ENCODE data around the gene EME2.

Gene EME2

DNA sequence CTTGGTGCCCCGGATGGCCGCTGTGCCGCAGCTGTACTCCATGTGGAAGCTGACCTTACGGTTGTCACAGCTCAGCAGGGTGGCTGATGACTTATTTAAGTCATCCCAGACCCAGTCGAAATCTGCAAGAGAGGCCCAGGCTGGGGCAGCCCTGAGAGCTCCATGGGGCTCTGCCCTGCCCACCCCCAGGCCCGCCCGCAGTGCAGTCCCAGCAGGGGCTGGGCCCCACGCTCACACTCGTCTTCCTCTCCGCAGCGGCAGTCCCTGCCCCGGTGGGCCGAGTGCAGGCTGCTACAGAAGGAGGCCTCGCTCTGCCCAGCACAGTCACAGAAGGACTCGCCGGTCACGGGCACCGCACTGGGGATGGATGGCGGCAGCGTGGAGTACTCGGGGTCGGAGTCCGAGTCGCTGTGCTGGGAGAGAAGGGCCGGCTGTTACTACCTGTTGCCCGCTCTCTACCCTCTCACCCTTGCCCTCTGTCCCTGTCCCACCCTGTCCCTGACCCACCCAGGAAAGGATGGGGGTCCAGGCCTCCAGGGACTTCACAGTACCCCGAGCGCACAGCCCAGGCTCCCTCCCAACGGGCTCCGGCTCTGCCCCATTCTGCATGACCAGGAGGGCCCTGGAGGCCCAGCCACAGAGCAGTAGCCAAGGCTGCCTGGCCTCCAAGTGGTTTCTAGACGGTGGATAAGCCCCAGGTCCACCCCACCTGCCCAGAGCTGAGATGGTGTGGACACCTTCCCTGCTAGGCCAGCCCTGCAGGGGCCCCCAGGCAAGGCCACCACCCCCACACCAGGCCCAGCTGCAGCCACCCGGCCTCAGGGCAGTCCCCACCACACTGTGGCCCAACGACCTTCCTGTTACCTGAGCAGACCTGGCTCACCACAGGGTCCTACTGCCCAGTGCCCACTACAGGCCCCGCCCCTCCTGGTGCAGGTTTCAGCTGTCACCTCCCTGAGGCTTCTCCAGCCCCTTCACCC, 5.9 kb downstream of the EME2 start:
- TF ChIP-seq, protein P1, sequence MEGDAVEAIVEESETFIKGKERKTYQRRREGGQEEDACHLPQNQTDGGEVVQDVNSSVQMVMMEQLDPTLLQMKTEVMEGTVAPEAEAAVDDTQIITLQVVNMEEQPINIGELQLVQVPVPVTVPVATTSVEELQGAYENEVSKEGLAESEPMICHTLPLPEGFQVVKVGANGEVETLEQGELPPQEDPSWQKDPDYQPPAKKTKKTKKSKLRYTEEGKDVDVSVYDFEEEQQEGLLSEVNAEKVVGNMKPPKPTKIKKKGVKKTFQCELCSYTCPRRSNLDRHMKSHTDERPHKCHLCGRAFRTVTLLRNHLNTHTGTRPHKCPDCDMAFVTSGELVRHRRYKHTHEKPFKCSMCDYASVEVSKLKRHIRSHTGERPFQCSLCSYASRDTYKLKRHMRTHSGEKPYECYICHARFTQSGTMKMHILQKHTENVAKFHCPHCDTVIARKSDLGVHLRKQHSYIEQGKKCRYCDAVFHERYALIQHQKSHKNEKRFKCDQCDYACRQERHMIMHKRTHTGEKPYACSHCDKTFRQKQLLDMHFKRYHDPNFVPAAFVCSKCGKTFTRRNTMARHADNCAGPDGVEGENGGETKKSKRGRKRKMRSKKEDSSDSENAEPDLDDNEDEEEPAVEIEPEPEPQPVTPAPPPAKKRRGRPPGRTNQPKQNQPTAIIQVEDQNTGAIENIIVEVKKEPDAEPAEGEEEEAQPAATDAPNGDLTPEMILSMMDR (IDR thresholded peaks at IDR 0.05; ENCODE audit: low read depth, low read length): no peak
- DNase-seq (ENCODE audit: low read depth, low spot score): peak; percentile 43

DNA sequence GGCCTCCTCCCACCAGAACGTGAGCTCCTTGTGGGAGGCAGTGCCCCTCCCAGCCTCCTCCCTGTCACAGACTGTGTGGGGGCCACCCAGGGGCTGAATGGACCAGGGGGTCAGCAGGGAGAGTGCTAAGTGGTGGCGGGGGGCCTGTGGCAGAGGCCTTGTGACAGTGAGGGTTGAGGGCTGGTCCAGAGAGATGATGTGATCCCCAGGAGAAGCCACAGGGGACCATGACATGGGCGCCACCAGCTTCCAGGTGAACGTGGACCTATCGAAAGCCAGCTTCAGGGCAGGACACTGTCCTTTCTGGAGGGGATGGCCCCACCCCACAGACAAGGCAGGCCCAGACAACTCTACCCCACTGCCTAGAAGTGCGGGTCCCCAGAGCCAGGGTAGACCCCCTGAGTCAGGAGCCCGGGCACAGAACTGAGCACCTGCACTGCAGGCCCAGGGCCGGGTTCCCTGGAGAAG, 6.7 kb downstream of the EME2 start:
- TF ChIP-seq, protein P1 (IDR thresholded peaks at IDR 0.05; ENCODE audit: low read depth, low read length): no peak
- in situ Hi-C loops (cut with HindIII; ENCODE audit: low sequenced_read_pairs): no loop called here
- H3K4me3 ChIP-seq (ENCODE audit: low read depth, low read length): no peak overlapping the region
- DNase-seq (ENCODE audit: low read depth, low spot score): no peak

More for the DNA sequence above, 5.9 kb downstream of the EME2 start:
- in situ Hi-C loops (cut with HindIII; ENCODE audit: low sequenced_read_pairs): no loop called here
- no peak overlapping the region for H3K4me3 ChIP-seq (ENCODE audit: low read depth, low read length)

DNA sequence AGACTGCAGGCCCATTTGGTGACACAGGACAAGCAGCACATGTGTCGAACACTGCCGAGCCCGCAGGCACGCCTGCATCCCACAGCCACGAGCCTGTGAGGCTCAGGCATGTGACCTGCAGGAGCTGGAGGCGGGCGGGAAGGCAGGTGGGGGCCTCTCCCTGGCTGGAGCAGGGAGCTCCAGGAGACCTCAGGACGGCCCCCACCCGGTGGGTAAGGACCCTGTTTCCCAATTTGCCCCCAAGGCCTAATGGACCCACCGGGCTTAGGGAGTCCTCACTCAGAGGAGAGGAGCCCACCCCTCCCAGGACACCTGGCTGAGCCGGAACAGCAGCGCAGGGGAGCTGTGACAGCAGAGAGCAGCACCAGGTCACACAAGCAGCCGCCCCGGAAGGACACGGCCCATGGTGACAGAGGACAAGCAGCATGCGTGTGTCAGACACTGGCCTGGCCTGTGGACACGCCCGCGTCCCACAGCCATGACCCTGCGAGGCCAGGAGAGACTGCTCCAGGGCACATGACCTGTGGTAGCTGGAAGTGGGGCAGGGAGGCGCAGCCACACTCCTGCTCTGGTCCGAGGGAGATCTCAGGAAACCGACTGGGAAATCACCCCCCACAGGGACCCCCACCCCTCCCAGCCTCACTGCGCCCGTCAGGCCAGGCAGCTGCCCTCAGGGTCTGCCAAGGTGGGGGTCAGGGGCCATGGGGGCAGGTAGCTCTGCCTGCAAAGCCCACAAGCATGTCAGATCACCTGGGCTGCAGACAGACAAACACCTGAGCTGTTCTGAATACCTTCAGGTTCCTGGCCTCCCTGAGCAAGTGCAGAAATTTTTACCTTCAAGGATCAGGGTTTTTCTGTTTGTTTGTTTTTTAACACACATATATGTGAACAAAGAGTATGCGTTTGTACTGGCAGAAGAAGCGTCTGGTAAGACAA, 7.4 kb downstream of the EME2 start:
- in situ Hi-C loops (cut with HindIII; ENCODE audit: low sequenced_read_pairs): no loop called here
- H3K4me3 ChIP-seq (ENCODE audit: low read depth, low read length): no peak overlapping the region
- no peak for DNase-seq (ENCODE audit: low read depth, low spot score)
- TF ChIP-seq, protein P1 (IDR thresholded peaks at IDR 0.05; ENCODE audit: low read depth, low read length): no peak

DNA sequence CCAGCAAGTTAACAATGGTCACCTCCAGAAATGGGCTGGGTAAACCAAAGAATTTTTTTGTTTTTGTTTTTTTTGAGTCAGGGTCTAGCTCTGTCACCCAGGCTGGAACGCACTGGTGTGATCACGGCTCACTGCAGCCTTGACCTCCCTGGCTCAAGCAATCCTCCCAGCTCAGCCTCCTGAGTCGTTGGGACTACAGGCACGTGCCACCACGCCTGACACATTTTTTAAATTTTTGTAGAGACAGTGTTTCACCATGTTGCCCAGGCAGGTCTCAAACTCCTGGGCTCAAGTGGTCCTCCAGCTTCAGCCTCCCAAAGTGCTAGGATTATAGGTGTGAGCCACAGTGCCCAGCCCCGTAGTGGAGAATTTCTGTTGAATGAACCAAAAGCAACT, 8.1 kb downstream of the EME2 start:
- DNase-seq (ENCODE audit: low read depth, low spot score): no peak
- TF ChIP-seq, protein P1 (IDR thresholded peaks at IDR 0.05; ENCODE audit: low read depth, low read length): no peak
- H3K4me3 ChIP-seq (ENCODE audit: low read depth, low read length): no peak overlapping the region
- in situ Hi-C loops (cut with HindIII; ENCODE audit: low sequenced_read_pairs): no loop called here

DNA sequence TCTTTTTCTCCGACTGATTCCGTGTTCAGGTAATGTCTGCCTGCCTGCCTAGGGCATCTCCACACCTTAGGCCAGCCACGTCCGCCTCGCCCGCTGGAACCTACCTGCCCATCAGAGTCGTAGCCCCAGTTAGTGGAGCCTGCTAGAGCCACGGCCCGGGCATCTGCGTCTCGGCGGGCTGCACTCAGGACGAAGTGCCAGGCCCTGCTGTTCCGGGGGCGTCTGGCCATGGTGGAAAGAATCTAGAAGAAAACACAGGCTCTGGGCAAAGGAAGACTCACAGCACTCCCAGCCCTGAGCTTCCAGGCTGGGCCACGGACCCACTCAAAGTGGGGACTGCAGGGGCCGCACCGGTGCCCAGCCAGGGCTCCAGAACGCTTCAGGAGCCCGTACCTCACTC, 8.6 kb downstream of the EME2 start:
- in situ Hi-C loops (cut with HindIII; ENCODE audit: low sequenced_read_pairs): no loop called here
- no peak for DNase-seq (ENCODE audit: low read depth, low spot score)
- TF ChIP-seq, protein P1 (IDR thresholded peaks at IDR 0.05; ENCODE audit: low read depth, low read length): no peak
- peak overlapping the region; percentile 71 for H3K4me3 ChIP-seq (ENCODE audit: low read depth, low read length)

DNA sequence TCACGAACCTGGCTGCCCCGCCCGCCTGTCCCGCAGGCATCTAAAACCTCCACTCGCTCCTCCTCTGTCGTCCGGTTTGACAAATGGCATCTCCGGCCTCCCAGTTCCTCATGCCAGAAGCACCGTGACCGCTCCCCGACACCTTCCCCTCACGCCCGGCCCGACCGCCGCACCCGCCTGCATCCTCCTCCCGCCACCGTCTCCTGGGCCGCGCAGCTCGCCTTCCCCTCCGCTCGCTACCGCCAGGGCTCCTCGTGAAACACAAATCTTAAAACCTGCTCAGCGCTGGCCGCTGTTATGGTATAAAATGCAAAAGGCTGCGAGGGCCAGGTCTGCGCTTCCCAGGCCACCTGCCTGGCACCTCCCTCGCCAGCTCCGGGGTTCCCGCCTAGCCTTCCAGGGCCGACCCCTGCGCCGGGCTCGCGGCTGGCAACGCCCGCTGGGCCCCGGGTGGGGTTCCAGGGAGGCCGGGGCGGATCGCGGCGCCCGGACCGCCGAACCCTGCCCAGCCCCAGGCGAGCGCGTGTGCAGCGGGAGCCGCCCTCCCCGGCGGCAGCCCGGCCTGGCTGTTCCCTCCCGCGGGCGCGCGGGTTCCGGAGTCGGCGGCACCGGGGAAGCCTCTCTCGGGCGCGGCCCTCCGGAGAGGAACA, 9.3 kb downstream of the EME2 start:
- TF ChIP-seq, protein P1 (IDR thresholded peaks at IDR 0.05; ENCODE audit: low read depth, low read length): no peak
- in situ Hi-C loops (cut with HindIII; ENCODE audit: low sequenced_read_pairs): no loop called here
- DNase-seq (ENCODE audit: low read depth, low spot score): no peak
- H3K4me3 ChIP-seq (ENCODE audit: low read depth, low read length): peak overlapping the region; percentile 71

All from astrocyte of the spinal cord (primary cell).